Mesothelial cell of epicardium (in vitro differentiated cells): Measurements from ENCODE around the gene DNMBP. TPM values are rescaled to one million over a fixed set of nuclear protein-coding genes. Genes with fewer than 3 reads are reported as not detected.
"Not testable (repeated sequence)": the region's sequence is repeated elsewhere in the genome, so short reads cannot be mapped to it uniquely, and the experiment has no call there.

Source experiments
- DNase-seq, 2 experiments: peaks; one replicate each; pipeline ENCODE4 v3.0.0; 2021; ENCODE audit warnings: low spot score in 2 of 2; ENCODE audit not compliant: unreplicated experiment in 2 of 2
- H3K27ac Mint-ChIP-seq: 2 replicates; pipeline ENCODE4 v1.8.0; 2021; ENCODE audit warnings: mixed read lengths
- H3K27me3 Mint-ChIP-seq: 2 replicates; pipeline ENCODE4 v1.8.0; 2021; ENCODE audit warnings: low read depth, mixed read lengths
- H3K36me3 Mint-ChIP-seq: 2 replicates; pipeline ENCODE4 v1.8.0; 2021; ENCODE audit warnings: mixed read lengths
- H3K4me1 Mint-ChIP-seq: 2 replicates; pipeline ENCODE4 v1.8.0; 2021; ENCODE audit warnings: mixed read lengths
- H3K4me3 Mint-ChIP-seq: 2 replicates; pipeline ENCODE4 v1.8.0; 2021; ENCODE audit warnings: mild to moderate bottlenecking, moderate library complexity, mixed read lengths
- H3K9me3 Mint-ChIP-seq: 2 replicates; pipeline ENCODE4 v1.8.0; 2021; ENCODE audit warnings: mixed read lengths
- CTCF ChIP-seq: fragments of 200-600 bp; sonication (generic); IDR thresholded peaks from one replicate; pipeline ENCODE4 v1.5.0; 2021; ENCODE audit warnings: antibody characterized with exemption; ENCODE audit not compliant: unreplicated experiment
- total RNA-seq: library from RNA; stranded (reverse); gene quantifications from 3 replicates; pipeline ENCODE4 v1.2.1, GENCODE V29; 2021

Gene DNMBP
- total RNA-seq, 1 donor from 2014 or later: 35.8 TPM

GRCh38 chr10:99994801-99995200 lies 14.9 kb downstream of the DNMBP start:
- no peak for DNase-seq
- Mint-ChIP-seq H3K27me3 (no peaks in the 10 kb centered on the region), H3K27ac (no peak overlapping the region), H3K36me3 (no peaks in the 10 kb centered on the region), H3K4me1 (peaks cover 40% of the 10 kb centered on the region), H3K4me3 (no peak overlapping the region), H3K9me3 (no peaks in the 10 kb centered on the region)
- no peak for TF ChIP-seq CTCF

GRCh38 chr10:99993701-99994689 lies 15.8 kb downstream of the DNMBP start:
- Mint-ChIP-seq H3K27ac (peak overlapping the region; percentile 69), H3K9me3 (no peaks in the 10 kb centered on the region), H3K36me3 (no peaks in the 10 kb centered on the region), H3K4me3 (no peak overlapping the region), H3K27me3 (no peaks in the 10 kb centered on the region), H3K4me1 (peaks cover 32% of the 10 kb centered on the region)
- TF ChIP-seq CTCF: no peak
- no peak for DNase-seq

- not testable (repeated sequence) for DNase-seq, H3K9me3 Mint-ChIP-seq, H3K36me3 Mint-ChIP-seq, H3K27ac Mint-ChIP-seq, H3K27me3 Mint-ChIP-seq, H3K4me3 Mint-ChIP-seq
- H3K4me1 Mint-ChIP-seq: peaks cover 36% of the 10 kb centered on the region
These were observed 24.1 kb downstream of the DNMBP start for GRCh38 chr10:99985637-99986036.

GRCh38 chr10:99984211-99985034 lies 25.3 kb downstream of the DNMBP start:
- no peaks in the 10 kb centered on the region for H3K27me3 Mint-ChIP-seq
- H3K4me3 Mint-ChIP-seq: no peak overlapping the region
- TF ChIP-seq CTCF: no peak
- peak overlapping the region; percentile 92 for H3K27ac Mint-ChIP-seq
- H3K4me1 Mint-ChIP-seq: peaks cover 44% of the 10 kb centered on the region
- DNase-seq: no peak
- H3K9me3 Mint-ChIP-seq: no peaks in the 10 kb centered on the region
- H3K36me3 Mint-ChIP-seq: no peaks in the 10 kb centered on the region

- H3K9me3 Mint-ChIP-seq: no peaks in the 10 kb centered on the region
- peak overlapping the region; percentile 9 for H3K4me3 Mint-ChIP-seq
- no peaks in the 10 kb centered on the region for H3K36me3 Mint-ChIP-seq
- H3K27ac Mint-ChIP-seq: peak overlapping the region; percentile 92
- DNase-seq: peak in 1 of 2 experiments; percentile 43
- H3K4me1 Mint-ChIP-seq: peaks cover 51% of the 10 kb centered on the region
- H3K27me3 Mint-ChIP-seq: no peaks in the 10 kb centered on the region
- TF ChIP-seq CTCF: no peak
These were observed 26.3 kb downstream of the DNMBP start for GRCh38 chr10:99983280-99983988.
